ENCODE results near the gene RAD51B. TPM values are rescaled to one million over a fixed set of nuclear protein-coding genes. Genes with fewer than 3 reads are reported as not detected.

The RAD51B gene
- total and polyA plus RNA-seq, 2 of the 13 experiments (the other 11 are each of a cell fraction or from before 2014, with no cell fraction given), result 7.0 to 9.5 TPM

- TF ChIP-seq PLSCR1 (CRISPR knock-in tag; IDR thresholded peaks at IDR 0.05; ENCODE audit: borderline replicate concordance), result no peak
- TF ChIP-seq ZBTB2 (CRISPR knock-in tag; IDR thresholded peaks at IDR 0.05; ENCODE audit: low read depth), result no peak
- TF ChIP-seq ZNF281 (CRISPR knock-in tag; IDR thresholded peaks at IDR 0.05; ENCODE audit: borderline replicate concordance), result no peak
- no peak for TF ChIP-seq BCL3 (CRISPR knock-in tag; IDR thresholded peaks at IDR 0.05)
- no peak for TF ChIP-seq SMARCC2 (IDR thresholded peaks at IDR 0.05)
- 0 out of 2 replicates have a peak, but pooled peaks have one; percentile 1 for TF ChIP-seq NKX3-1 (CRISPR knock-in tag; IDR thresholded peaks at IDR 0.05)
- TF ChIP-seq GLI4 (CRISPR knock-in tag; IDR thresholded peaks at IDR 0.05; ENCODE audit: borderline replicate concordance), result no peak
- TF ChIP-seq ELF3 (CRISPR knock-in tag; IDR thresholded peaks at IDR 0.05), result peak; percentile 46; the same call in 1 of the 2 replicates
- no peak for TF ChIP-seq RBM39 (IDR thresholded peaks at IDR 0.05; ENCODE audit: low read depth, low read length, poor library complexity, severe bottlenecking)
- TF ChIP-seq, protein P1, sequence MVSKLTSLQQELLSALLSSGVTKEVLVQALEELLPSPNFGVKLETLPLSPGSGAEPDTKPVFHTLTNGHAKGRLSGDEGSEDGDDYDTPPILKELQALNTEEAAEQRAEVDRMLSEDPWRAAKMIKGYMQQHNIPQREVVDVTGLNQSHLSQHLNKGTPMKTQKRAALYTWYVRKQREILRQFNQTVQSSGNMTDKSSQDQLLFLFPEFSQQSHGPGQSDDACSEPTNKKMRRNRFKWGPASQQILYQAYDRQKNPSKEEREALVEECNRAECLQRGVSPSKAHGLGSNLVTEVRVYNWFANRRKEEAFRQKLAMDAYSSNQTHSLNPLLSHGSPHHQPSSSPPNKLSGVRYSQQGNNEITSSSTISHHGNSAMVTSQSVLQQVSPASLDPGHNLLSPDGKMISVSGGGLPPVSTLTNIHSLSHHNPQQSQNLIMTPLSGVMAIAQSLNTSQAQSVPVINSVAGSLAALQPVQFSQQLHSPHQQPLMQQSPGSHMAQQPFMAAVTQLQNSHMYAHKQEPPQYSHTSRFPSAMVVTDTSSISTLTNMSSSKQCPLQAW (CRISPR knock-in tag; IDR thresholded peaks at IDR 0.05), result no peak
- TF ChIP-seq, protein P2, sequence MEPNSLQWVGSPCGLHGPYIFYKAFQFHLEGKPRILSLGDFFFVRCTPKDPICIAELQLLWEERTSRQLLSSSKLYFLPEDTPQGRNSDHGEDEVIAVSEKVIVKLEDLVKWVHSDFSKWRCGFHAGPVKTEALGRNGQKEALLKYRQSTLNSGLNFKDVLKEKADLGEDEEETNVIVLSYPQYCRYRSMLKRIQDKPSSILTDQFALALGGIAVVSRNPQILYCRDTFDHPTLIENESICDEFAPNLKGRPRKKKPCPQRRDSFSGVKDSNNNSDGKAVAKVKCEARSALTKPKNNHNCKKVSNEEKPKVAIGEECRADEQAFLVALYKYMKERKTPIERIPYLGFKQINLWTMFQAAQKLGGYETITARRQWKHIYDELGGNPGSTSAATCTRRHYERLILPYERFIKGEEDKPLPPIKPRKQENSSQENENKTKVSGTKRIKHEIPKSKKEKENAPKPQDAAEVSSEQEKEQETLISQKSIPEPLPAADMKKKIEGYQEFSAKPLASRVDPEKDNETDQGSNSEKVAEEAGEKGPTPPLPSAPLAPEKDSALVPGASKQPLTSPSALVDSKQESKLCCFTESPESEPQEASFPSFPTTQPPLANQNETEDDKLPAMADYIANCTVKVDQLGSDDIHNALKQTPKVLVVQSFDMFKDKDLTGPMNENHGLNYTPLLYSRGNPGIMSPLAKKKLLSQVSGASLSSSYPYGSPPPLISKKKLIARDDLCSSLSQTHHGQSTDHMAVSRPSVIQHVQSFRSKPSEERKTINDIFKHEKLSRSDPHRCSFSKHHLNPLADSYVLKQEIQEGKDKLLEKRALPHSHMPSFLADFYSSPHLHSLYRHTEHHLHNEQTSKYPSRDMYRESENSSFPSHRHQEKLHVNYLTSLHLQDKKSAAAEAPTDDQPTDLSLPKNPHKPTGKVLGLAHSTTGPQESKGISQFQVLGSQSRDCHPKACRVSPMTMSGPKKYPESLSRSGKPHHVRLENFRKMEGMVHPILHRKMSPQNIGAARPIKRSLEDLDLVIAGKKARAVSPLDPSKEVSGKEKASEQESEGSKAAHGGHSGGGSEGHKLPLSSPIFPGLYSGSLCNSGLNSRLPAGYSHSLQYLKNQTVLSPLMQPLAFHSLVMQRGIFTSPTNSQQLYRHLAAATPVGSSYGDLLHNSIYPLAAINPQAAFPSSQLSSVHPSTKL (CRISPR knock-in tag; IDR thresholded peaks at IDR 0.05), result peak; percentile 90
- 0 out of 2 replicates have a peak, but pooled peaks have one; percentile 14 for TF ChIP-seq ZKSCAN8 (CRISPR knock-in tag; IDR thresholded peaks at IDR 0.05; ENCODE audit: borderline replicate concordance)
- TF ChIP-seq SOX5 (CRISPR knock-in tag; IDR thresholded peaks at IDR 0.05; ENCODE audit: borderline replicate concordance), result peak; percentile 72; the same call in 1 of the 2 replicates
- TF ChIP-seq PRDM4 (CRISPR knock-in tag; IDR thresholded peaks at IDR 0.05; ENCODE audit: borderline replicate concordance), result no peak
Observed at GRCh38 chr14:68172216-68172615, 352.6 kb downstream of the RAD51B start (continued).

Data from HepG2 (cell line).